NCI-H1930 (cell line): ENCODE results near the gene CARMIL1.
"Not testable (repeated sequence)": the region's sequence is repeated elsewhere in the genome, so short reads cannot be mapped to it uniquely, and the experiment has no call there.

Source experiments
- DNase-seq, 2 experiments: peaks; one replicate each; lab custom pipeline; 2025; lab: John Stamatoyannopoulos, UW

CARMIL1 gene

GRCh38 chr6:25277857-25278256 lies 1.3 kb upstream of the CARMIL1 start:
- no peak for DNase-seq

GRCh38 chr6:25278261-25278913 lies 787 bp upstream of the CARMIL1 start:
- DNase-seq = no peak

GRCh38 chr6:25279748-25280343 lies 672 bp downstream of the CARMIL1 start:
- DNase-seq = no peak

GRCh38 chr6:25280344-25281074 lies 1.3 kb downstream of the CARMIL1 start:
- no peak for DNase-seq

- no peak for DNase-seq
Observed at GRCh38 chr6:25286891-25287290, 7.7 kb downstream of the CARMIL1 start.

- no peak for DNase-seq
Observed at GRCh38 chr6:25287941-25288340, 8.8 kb downstream of the CARMIL1 start.

GRCh38 chr6:25288518-25288917 lies 9.3 kb downstream of the CARMIL1 start:
- DNase-seq = no peak

GRCh38 chr6:25290306-25291060 lies 11.3 kb downstream of the CARMIL1 start:
- DNase-seq = no peak

- DNase-seq = no peak
Observed at GRCh38 chr6:25292384-25292783, 13.2 kb downstream of the CARMIL1 start.

- DNase-seq = no peak
Observed at GRCh38 chr6:25295651-25296050, 16.5 kb downstream of the CARMIL1 start.

- DNase-seq = no peak
Observed at GRCh38 chr6:25296217-25296905, 17.2 kb downstream of the CARMIL1 start.

- DNase-seq = no peak
Observed at GRCh38 chr6:25297039-25297441, 17.9 kb downstream of the CARMIL1 start.

- DNase-seq = no peak
Observed at GRCh38 chr6:25297823-25298522, 18.8 kb downstream of the CARMIL1 start.

GRCh38 chr6:25298523-25298865 lies 19.3 kb downstream of the CARMIL1 start:
- not testable (repeated sequence) for DNase-seq

- DNase-seq = no peak
Observed at GRCh38 chr6:25301362-25301761, 22.2 kb downstream of the CARMIL1 start.

GRCh38 chr6:25302151-25302550 lies 23.0 kb downstream of the CARMIL1 start:
- DNase-seq = no peak

GRCh38 chr6:25302677-25303128 lies 23.5 kb downstream of the CARMIL1 start:
- no peak for DNase-seq

- DNase-seq = no peak
Observed at GRCh38 chr6:25303254-25303653, 24.1 kb downstream of the CARMIL1 start.

GRCh38 chr6:25306379-25306778 lies 27.2 kb downstream of the CARMIL1 start:
- no peak for DNase-seq

GRCh38 chr6:25307805-25308494 lies 28.8 kb downstream of the CARMIL1 start:
- no peak for DNase-seq

GRCh38 chr6:25309886-25310285 lies 30.7 kb downstream of the CARMIL1 start:
- no peak for DNase-seq
